HG03558 (cell line): ENCODE data around the gene ACTR8.

ENCODE experiments used
- ATAC-seq: cut with Tn5 transposase; IDR thresholded peaks from one replicate; pipeline ENCODE4 v1.9.1; 2021; ENCODE audit warnings: moderate number of reproducible peaks; ENCODE audit not compliant: unreplicated experiment; ENCODE audit errors: extremely low read depth

Gene ACTR8

DNA sequence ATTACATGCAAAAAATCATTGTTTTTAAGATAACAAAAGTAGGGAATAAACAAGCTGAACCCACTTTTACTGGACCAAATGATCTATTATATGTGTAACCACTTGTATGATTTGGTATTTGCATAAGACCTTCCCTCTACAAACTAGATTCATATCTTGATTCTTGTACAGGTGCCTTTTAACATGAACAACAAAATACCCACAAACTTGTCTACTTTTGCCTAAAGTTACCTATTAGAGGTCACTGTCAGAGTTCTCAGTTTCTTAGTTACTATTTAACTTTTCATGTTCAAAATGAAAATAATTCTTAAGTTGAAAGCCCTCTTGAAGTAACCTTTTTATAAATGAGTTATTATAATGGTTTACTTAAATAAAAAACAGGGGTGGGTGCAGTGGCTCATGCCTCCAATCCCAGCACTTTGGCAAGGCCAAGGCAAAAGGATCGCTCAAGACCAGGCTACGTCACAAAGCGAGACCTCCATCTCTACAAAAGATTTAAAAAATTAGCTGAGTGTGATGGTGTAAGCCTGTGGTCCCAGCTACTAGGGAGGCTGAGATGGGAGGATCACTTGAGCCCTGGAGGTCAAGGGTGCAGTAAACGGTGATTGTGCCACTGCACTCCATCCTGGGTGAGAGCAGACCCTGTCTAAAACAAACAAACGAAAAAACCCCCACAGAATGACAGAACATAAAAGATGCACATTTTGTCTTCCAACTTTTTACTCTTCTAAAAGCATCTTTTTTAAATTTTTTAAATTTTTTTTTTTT is 16.0 kb downstream of the ACTR8 start:
- ATAC-seq, result no peak

DNA sequence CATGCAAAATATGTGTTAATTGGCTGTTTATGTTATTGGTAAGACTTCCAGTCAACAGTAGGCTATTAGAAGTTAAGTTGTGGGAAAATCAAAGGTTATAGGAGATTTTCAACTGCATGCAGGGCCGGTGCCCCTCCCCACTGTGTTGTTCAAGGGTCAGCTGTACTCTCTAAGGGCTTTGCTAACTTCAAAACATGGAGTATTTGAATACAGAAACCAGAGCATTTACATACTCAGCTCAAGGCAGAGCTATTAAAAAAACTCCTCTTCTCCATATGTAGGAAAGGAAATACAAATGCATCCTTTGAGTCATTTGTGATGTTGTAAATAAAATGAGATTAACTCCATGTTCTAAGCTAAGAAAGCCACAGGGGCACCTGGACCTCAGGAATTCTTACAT is 18.8 kb downstream of the ACTR8 start:
- ATAC-seq, result no peak

DNA sequence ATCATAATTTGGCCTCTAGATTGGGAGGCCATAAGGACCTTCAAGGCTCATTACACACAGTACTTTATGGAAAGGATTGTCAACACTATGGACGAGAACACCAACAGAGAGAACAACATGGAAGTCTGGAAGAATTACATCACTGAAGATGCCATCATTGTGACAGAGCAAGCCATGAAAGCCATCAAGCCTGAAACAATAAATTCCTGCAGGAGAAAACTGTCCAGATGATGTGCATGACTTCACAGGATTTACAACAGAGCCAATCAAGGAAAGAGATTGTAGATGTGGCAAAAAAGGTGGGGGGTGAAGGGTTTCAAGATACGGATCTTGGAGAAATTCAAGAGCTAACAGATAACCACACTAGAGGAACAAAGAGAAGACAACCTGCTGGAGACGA is 19.7 kb downstream of the ACTR8 start:
- ATAC-seq, result no peak

DNA sequence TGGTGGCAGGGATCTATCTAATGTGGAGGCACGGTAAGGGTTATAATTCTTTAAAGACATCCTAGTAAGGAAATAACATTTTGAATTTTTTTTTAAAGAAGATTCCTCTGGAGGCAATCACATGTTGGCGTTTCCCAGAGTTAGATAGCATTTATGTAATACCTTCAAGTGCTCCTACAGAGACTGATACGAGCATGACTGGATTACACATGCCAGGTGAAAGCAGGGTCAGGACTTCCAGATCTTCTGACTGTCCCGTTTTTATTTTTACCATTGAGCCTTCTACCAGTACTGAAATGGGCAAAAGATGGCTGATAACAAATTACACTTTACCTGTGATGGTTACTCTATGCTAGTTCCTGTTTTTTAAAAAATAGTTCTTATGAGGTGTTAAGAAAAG is 21.8 kb downstream of the ACTR8 start:
- no peak for ATAC-seq

DNA sequence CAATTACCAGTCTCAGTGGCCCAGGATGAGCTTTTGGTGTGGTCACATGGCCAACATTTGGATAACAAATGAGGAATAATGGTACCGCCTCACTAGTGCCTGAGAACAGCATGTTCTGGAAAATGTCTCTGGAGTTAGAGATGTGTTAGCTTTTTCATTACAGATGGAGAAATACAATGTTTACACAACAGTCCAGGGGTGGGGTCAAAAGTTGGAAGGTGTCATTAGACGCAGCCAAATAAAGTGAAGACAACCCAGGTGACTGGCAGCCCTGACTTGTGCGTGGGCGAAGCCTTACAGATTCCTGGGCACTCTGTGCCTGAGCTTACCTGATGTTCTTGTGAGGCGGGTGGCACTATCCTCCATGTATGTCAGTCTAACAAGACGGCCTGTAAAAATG is 22.8 kb downstream of the ACTR8 start:
- ATAC-seq, result no peak

DNA sequence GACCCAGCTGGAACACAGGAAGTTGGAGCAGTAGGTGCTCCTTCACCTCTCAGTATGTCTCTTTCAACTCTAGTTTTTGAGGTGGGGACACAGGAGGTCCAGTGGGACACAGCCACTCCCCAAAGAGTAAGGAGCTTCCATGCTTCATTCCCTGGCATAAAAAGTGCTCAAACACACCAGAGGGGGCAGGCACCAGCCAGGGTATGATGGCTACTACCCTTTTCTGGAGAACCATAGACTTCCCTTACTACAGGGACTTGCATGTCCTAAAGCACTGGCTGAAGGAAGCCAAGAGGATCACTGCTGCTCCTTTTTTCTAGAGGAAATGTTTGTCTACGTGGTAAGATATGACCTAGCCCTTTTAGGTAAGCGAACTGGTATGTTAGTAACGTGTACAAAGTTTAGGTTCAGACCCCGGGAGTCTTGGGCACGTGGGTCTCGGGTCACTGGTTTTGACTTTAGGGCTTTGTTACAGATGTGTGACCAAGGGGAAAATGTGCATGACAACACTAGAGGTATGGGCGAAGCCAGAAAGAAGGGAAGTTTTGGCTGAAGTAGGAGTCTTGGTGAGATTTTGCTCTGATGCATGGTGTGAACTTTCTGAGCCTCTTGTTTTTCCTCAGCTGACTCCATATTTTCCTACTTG is 23.7 kb downstream of the ACTR8 start:
- no peak for ATAC-seq

DNA sequence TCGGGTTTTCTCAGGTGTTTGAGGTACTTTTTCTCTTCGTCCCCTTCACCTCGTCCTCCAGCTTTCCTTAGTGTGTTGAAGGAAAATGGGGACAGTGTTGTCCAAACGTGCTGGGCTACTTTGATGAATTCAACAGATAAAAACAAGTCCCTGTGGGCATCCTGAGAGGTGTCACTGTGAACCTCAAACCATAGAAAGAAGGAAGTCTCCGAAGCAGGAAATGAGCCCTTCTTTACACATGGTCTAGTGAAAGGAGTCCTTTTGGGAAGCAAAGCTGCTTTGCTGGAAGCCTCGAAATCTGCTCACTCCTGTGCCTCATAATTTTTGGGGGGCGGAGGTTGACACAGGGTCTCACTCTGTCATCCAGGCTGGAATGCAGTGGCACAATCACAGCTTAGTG is 25.0 kb downstream of the ACTR8 start:
- no peak for ATAC-seq

DNA sequence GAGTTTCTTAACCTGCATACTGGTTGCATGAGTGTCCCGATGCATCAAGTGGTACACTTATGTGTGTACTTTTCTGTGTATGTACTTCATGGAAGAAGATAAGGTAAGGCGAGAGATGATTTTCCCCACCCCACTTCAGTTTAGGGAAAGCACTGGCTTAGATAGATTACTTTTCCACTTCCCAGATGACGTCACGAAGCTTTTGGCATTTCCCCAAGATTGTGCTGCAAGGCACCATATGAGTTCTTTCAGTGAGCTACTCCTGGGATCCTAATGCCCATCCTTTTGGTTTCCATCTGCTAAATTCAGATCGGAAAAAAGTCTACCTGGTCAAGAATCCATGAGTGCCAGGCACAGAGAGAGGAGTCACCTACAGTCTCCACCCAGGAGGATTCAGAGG is 31.1 kb downstream of the ACTR8 start:
- no peak for ATAC-seq

DNA sequence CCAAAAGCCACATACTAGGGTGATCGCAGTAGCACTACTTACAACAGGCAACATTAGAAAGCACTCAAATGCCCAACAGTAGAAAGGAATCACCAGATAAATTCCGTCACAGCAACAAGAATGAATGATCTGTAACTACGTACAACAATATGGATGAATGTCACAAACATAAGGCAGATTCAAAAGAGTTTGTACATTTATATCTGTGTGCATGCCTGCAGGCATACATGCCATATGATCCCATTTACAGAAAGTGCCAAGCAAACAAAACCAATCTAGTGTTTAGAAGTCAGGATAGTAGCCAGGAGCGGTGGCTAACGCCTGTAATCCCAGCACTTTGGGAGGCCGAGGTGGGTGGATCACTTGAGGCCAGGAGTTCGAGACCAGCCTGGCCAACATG is 32.0 kb downstream of the ACTR8 start:
- ATAC-seq, result no peak

DNA sequence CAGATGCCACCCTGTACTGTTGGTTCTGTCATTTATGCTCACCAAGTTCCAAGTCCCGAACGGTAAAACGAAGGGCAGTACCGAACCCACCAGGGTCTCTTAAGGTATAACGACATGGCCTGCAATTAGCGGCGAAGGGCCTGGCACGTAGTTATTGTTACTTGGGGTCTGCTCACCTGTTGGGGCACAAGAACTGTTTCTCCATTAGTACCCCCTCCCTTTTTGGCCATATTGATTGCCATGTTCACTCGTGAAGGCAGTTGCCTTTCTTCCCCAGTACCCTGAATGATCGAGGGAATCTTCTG is 35.1 kb downstream of the ACTR8 start:
- ATAC-seq, result no peak

DNA sequence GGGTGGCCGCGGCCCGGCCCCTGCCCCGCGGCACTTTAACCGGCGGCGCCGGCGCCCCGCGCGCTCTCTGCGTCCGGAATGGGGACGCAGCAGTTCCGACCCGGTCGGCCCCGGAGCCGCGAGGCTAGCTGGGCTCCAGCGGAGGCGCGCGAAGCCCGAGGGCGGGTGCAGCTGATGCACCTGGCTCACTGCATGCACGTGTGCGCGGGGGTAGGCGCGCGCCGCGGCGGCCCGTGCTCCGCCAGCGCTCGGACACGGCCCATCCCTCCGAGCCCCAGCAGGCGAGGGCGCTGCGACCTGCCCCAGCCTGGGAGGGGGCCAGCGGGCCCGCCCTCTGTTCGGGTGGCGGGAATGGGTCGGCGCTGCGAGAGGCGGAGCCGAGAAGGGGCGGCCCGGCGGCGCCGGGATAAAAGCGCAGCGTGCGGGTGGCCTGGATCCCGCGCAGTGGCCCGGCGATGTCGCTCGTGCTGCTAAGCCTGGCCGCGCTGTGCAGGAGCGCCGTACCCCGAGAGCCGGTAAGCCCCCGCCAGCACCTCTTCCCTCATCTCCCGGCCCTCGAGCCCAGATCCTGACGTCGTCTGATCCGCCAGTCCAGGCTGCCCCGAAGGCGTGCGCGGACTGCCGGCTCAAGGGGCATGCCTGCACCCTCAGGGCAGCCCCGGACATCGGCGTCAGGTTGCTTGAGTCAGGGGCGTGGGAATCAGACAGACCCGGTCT is 35.7 kb downstream of the ACTR8 start, which contains the start of the genes CHDH and IL17RB:
Gene CHDH (minus strand): TSS at position 286 of the 717 bp plus-strand sequence. CDS start 22,411 bp downstream, outside the sequence.
Gene IL17RB (plus strand): TSS at position 435 of the 717 bp plus-strand sequence. CDS start 21 bp downstream, at position 456.
- peak; percentile 26 for ATAC-seq

DNA sequence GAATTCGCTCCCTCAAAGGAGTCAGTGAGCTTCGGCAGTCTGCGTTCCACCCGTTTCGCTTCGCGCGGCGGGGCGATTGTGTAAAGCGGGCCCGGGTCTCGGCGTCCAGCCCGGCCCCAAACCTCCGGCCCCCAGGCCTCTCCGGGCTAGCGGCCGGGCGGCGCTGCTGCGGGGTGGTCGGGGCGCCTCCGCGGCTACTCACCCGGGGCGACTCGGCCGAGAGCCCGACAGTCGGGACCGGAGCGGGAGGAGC is 36.1 kb downstream of the ACTR8 start:
- no peak for ATAC-seq

DNA sequence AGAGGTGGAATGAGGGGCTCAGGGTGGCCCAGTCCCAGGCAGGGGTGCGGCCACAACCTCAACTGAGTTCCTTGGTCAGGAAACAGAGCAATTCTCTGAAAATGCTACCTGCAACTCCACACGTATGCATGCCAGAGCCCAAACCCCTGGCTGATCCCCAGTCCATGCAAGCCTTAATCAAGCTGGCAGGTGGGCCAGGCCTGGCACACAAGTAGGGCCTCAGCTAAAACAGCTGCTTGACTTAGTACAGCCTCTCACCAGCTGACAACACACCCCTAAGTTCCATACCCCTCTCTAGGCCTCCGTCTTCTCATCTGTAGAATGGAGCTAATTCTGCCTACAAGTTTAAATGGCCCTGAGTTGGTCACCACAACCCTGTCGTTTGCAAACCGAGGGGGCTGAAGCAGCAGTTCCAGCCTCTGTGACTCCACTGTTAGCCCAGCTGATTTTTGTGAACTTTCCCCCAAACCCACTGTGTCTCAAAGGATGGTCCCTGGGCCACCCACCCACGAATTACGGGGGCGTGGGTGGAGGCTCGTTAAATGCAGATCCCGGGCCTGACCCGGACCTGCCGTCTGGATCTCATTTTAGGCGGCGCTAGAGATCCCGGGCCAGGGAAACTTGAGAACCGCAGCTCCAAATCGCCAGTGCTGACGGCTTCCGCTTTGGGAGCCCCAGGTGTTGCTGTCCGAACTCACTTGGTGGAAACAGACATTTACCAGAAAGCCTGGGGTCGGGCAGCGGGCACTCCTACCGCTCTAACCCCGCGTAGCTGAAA is 36.7 kb downstream of the ACTR8 start:
- ATAC-seq, result no peak

DNA sequence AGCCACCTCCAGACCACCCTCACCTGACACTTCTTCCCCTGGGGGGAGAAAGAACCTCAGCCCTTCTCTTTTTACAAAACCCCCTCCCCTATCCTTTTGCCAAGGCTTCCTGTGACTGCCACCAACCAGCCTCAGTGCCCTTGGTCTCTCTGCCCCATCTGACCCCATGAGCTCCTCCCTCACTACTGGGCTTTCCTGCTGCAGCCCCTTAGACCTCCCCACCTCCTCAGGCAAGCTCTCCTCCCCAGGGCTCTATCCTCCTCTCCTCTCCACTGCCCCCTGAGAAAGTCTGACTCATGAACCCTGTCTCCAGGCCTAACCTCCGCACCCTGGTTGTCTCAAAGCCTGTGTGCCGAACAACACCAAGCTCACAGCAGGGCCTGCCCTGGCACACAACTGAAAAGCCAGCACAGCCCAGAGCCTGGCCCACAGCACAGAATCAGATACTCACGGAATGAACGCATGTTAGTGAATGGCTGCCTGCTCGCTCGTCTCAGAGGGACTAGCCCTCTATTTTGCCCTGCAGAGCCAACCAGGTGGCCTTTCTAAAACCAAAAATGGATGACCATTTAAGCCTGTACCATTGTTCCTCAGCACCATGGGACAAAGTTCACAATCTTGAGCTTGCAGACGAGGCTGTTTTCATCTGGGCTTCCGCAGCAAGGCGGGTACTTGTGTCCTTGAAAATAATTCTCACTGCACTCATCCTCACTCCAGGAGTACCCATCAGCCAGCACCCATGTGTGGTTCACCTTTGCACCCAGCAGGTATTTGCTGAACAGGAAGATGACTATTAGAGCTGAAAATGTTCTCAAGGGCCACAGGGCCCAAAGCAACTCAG is 37.5 kb downstream of the ACTR8 start:
- no peak for ATAC-seq

DNA sequence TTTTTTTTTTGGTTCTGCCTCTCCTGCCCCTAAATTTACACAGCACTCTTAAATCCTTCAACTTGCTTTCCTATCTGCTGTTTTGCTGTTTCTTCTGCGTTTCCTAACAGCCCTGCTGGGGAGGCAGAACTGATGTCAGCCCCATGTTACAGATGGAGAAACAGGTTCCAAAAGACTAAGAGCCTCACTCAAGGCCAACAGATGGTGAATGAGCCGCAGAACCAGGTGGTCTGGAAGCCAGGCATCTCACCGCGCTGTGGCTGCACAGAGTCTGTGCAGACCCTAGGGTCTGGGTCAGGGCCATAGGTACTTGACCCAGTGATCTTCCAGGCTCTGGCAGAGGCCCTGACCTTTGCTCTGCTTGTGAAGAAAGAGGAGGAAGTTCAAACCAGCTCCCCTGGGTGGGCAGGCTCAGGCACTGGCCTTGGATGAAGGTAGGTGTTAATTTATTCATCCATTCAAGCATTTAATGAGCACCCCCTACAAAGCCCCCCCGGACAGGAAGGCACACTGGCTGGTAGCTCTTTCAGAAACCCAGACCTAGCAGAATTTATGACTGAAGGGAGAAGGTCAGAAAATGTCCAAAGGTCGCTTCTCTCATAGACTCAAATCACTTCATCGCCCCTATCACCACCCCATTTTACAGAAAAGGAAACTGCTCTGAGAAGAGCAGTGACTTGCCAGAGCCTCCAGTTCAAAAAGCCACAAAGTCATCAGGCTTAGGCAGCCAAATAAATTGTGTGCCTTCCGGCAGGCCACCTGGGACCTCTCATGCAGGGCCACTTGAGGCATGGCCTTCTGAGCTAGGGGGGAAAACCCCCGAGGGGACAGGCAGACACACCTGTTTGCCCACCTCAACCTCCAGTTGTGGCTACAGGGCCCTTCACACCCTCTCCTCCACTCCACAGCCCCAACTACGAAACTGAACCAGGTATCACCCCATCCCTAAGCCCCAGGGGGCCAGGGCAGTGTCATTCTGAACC is 38.5 kb downstream of the ACTR8 start:
- ATAC-seq, result no peak

DNA sequence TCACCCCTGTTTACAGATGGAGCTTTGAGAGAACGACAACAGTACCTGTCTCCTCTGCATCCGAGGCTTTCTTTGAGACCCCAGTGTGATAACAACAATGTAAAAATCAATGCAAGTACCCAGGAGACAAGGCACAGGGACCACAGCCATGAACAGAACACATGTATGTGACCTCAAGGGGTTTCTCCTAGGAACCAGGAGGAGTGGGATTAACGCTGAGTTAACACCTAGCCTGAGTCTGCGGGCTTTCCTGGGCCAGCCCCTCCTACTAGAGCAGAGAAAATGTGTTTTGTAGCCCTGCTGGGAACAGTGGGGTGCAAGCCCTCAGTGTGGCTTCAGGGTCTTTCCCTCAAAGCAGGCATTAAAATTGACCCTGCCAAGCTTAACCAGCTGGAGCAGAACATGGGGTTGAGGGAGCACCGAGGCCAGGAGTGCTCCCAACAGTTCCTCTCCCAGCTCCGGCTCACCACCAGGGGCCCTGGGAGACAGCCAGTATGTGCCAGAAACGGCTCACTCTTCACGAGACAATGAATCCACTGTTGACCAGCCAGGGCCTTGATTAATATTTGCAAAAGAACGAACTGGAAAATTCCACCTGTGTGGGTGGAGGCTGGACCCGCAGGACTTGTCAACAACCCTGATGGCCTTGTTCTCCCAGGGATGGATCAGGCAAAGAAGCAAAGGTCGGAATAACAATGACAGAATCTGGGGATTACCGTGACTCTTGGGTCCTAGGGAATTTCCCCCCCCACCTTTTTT is 39.3 kb downstream of the ACTR8 start:
- ATAC-seq, result no peak

DNA sequence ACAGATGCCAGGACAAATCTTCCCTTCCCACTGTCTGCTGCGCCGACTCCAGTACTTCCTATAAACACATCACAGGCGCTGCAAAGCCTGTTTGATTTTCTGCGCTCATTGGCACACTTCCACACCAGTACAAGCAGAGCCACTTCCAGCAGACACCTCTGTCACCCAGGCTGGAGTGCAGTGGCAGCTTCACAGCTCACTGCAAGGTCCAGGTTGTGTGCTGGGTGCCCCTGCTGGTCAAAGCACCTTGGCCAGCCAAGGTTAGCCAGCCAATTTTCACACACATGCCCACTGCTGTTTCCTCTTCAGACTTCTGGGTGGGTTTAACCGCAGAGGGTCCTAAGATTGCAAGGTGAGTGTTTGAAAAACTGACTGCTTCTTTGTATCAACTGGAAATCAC is 40.7 kb downstream of the ACTR8 start:
- no peak for ATAC-seq

DNA sequence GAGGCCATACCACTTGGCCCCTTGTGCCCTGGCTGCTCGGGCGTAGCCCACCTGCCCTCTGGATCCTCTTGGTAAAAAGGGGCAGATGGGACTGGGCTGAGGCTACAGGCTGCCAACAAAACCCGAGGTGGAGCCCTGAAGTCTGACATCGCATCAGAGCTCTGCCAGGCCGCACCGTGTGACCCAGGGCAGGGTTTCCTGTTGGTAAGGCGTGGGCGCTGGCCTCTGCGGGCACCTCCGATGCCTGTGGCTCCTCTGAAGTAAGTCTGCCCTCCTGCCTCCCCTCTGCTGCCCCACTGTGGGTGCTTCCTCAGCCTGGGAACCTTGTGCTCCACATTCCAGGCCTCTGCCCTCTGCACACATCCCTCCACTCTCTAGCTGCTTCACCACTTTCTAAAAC is 44.6 kb downstream of the ACTR8 start:
- no peak for ATAC-seq
